Measurements from ENCODE around the gene SAXO1.

GRCh38 chr9:18893491-18893890 lies 139.5 kb downstream of the SAXO1 start:
- TF ChIP-seq CTCF (IDR thresholded peaks at IDR 0.05) (no peak), POLR2A (IDR thresholded peaks at IDR 0.05) (no peak)

Data from vagina (tissue), 2 donors.